H1 (cell line): ENCODE results near the gene ZNF584. TPM values are rescaled to one million over a fixed set of nuclear protein-coding genes. Genes with fewer than 3 reads are reported as not detected.

Source experiments
- CBX8 ChIP-seq: fragments of 300-800, 300-1000 bp; sonication (generic); IDR thresholded peaks from 2 replicates; pipeline ENCODE4 v1.7.1; 2016; ENCODE audit warnings: low read depth, low read length, borderline replicate concordance
- EGR1 ChIP-seq: IDR thresholded peaks from 2 replicates; pipeline ENCODE4 v1.6.1; 2011; ENCODE audit warnings: low read depth, low read length, borderline replicate concordance
- EP300 ChIP-seq, 2 experiments: IDR thresholded peaks; 1 replicate in 1 of 2; 2 replicates in 1 of 2; pipeline ENCODE4 v1.6.1; 2011 to 2012; ENCODE audit warnings: low read depth in 2 of 2, low read length in 2 of 2, mild to moderate bottlenecking in 2 of 2, borderline replicate concordance in 1 of 2, inconsistent platforms in 1 of 2, moderate library complexity in 1 of 2
- JUND ChIP-seq: IDR thresholded peaks from 2 replicates; pipeline ENCODE4 v1.6.1; 2011; ENCODE audit warnings: mild to moderate bottlenecking, improper control_type of control experiment, low read length
- KDM1A ChIP-seq: fragments of 200-600, 300-600 bp; sonication (generic); IDR thresholded peaks from 2 replicates; pipeline ENCODE4 v1.7.1; 2016; ENCODE audit warnings: mild to moderate bottlenecking, low read length, borderline replicate concordance
- NANOG ChIP-seq: IDR thresholded peaks from 2 replicates; pipeline ENCODE4 v1.6.1; 2011; ENCODE audit warnings: low read length, low read depth, mild to moderate bottlenecking, inconsistent platforms; ENCODE audit not compliant: insufficient read depth, poor library complexity, severe bottlenecking
- RXRA ChIP-seq: IDR thresholded peaks from 2 replicates; pipeline ENCODE4 v1.6.1; 2011; ENCODE audit warnings: low read depth, mild to moderate bottlenecking, low read length, moderate library complexity; ENCODE audit not compliant: insufficient read depth
- SIRT6 ChIP-seq: IDR thresholded peaks from one replicate; pipeline ENCODE4 v1.7.1; 2012; ENCODE audit warnings: low read length, inconsistent platforms
- SRF ChIP-seq: IDR thresholded peaks from 2 replicates; pipeline ENCODE4 v1.6.1; 2011; ENCODE audit warnings: mild to moderate bottlenecking, low read depth, low read length, moderate library complexity
- TAF1 ChIP-seq: IDR thresholded peaks from 2 replicates; pipeline ENCODE4 v1.6.1; 2011; ENCODE audit warnings: mild to moderate bottlenecking, low read depth, low read length
- TCF12 ChIP-seq: IDR thresholded peaks from 2 replicates; pipeline ENCODE4 v1.6.1; 2011; ENCODE audit warnings: low read depth, mild to moderate bottlenecking, low read length
- USF2 ChIP-seq: IDR thresholded peaks from 2 replicates; pipeline ENCODE4 v1.6.1; 2011; ENCODE audit warnings: low read length, improper control_type of control experiment
- polyA plus RNA-seq, 7 experiments: library from polyadenylated mRNA; depleted of rRNA in 3 of 7; stranded (reverse) in 5 of 7; unstranded in 2 of 7; fragments of >200 nt in 5 of 7; fragments of 200-250 nt in 2 of 7; gene quantifications; 1 replicate in 5 of 7; 2 replicates in 1 of 7; 4 replicates in 1 of 7; pipeline versions ENCODE4 v1.2.1 to v1.2.3, GENCODE V29; 2011 to 2013; ENCODE audit warnings: missing spikeins in 2 of 7, mixed read lengths in 2 of 7
- total RNA-seq: library from RNA; stranded (reverse); fragmentation: NEBNext Ultra II Directional; extraction: Animal tissue kit (Norgen Biotek cat#: 25700); gene quantifications from 2 replicates; pipeline ENCODE4 v1.2.1, GENCODE V29; 2021
- TF ChIP-seq, protein P1 (sequence below): IDR thresholded peaks from 2 replicates; pipeline ENCODE4 v1.6.1; 2012; ENCODE audit warnings: inconsistent platforms

ZNF584 gene
- total and polyA plus RNA-seq, 2 of the 8 experiments (the other 6 are each of a cell fraction or from before 2014, with no cell fraction given) = 2.5 to 5.2 TPM

DNA sequence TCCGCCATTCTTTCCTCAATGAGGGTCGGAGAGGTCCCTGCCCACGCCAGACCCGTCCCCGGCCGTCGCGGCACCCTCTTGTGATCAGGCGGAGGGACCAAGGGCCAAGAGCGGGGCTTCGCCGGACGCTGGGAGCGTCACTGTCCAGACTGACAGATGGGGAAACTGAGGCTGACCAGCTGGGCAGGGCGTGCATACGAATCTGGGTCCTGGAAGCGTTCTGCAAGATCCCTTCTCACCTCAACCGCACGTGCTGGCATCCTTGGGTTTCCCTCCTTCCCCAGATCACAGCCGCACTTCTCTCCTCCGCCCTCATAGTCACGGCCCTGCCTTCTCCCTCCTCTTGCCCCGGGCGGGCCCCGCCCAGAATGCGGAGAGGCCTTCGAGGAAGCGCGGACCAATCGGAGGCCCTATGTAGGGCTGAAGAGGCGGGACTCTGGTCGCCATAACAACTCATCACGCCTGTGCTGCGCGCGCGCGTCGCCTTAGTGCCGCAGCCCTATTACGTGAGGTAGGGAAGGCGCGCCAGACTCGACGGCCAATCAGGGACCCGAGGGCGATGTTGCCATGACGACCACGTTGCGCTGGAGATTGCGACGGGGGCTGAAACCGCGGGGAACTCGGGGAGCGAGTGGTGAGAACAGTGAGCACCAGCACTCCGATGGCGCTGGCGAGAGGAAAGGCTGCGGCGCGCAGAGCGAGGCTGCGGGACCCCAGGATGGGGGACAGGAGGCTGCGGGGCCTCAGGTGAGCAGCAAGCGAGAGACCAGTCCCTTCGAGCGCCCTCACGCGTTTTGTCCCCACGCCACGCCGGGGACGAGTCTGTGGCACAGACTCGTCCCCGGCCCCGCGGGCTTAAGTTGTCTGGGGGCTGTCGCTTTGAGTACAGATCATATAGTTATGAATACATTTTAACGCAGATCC is 7.3 kb upstream of the ZNF584 start (continued):
- no peak for TF ChIP-seq JUND
- peak; percentile 49; the same call in 1 of the 2 replicates for TF ChIP-seq SRF
- TF ChIP-seq TAF1 = peak; percentile 95
- TF ChIP-seq EGR1 = no peak
- TF ChIP-seq TCF12 = no peak
- TF ChIP-seq USF2 = no peak
- no peak for TF ChIP-seq CBX8
- TF ChIP-seq SIRT6 = no peak
- TF ChIP-seq KDM1A = no peak
- no peak for TF ChIP-seq RXRA
- no peak for TF ChIP-seq EP300 (IDR thresholded peaks at IDR 0.05; ENCODE audit: borderline replicate concordance in 1 of 2, low read depth in 2 of 2, low read length in 2 of 2)
- TF ChIP-seq, protein P1, sequence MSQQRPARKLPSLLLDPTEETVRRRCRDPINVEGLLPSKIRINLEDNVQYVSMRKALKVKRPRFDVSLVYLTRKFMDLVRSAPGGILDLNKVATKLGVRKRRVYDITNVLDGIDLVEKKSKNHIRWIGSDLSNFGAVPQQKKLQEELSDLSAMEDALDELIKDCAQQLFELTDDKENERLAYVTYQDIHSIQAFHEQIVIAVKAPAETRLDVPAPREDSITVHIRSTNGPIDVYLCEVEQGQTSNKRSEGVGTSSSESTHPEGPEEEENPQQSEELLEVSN = peak; percentile 99
- TF ChIP-seq NANOG = no peak
